ENCODE results near the gene C1QTNF6.

Gene C1QTNF6

GRCh38 chr22:37157516-37158285, 30.3 kb downstream of the C1QTNF6 start:
- DNase-seq, result no peak

- no peak for DNase-seq
These were observed 31.2 kb downstream of the C1QTNF6 start for GRCh38 chr22:37156686-37157435.

GRCh38 chr22:37155971-37156370, 32.1 kb downstream of the C1QTNF6 start:
- no peak for DNase-seq

GRCh38 chr22:37154925-37155712, 32.9 kb downstream of the C1QTNF6 start:
- no peak for DNase-seq

GRCh38 chr22:37153901-37154300, 34.1 kb downstream of the C1QTNF6 start:
- DNase-seq, result no peak

- no peak for DNase-seq
These were observed 36.6 kb downstream of the C1QTNF6 start for GRCh38 chr22:37151401-37151800.

DNA sequence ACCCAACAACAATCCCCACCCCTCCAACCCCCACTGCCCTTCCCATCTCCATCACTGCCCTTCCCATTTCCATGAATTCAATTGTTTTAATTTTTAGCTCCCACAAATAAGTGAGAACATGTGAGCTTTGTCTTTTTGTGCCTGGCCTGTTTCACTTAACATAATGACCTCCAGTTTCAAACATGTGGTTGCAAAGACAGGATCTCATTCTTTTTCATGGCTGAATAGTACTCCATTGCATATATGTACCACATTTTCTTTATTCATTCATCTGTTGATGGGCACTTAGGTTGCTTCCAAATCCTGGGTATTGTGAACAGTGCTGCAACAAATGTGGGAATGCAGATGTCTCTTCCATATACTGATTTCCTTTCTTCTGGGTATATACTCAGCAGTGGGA, 37.3 kb downstream of the C1QTNF6 start:
- no peak for DNase-seq

GRCh38 chr22:37148742-37149665, 39.0 kb downstream of the C1QTNF6 start:
- DNase-seq, result no peak

DNA sequence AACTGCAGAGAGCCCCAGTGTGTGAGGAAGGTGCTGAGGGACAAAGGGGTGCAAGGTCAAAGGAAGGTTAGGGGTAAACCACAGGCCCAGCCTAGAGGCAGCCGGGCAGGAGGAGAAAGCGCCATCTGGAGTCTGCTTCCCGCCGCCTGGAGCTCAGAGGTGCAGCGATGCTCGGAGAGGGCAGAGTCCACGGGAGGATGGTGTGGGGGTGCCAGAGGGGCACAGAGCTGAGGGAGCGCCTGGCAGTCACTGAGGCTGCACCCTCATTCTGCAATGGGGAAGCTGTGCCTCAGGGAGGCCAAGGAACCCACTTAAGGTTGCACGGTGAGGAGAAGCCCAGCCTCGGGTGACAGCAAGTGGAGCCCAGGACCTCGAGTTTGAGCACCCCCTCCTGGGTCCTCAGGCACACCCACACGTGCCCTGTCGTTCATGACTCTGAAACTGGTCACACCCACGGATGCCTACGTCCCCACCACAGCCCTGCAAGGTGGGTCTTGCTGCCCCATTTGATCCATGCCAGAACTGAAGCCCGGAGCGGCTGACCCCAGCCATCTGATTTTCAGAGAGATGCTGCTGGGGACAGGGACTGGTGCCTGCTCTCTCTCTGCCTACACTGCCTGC, 39.9 kb downstream of the C1QTNF6 start:
- DNase-seq, result no peak

GRCh38 chr22:37147186-37147990, 40.7 kb downstream of the C1QTNF6 start:
- DNase-seq, result no peak

DNA sequence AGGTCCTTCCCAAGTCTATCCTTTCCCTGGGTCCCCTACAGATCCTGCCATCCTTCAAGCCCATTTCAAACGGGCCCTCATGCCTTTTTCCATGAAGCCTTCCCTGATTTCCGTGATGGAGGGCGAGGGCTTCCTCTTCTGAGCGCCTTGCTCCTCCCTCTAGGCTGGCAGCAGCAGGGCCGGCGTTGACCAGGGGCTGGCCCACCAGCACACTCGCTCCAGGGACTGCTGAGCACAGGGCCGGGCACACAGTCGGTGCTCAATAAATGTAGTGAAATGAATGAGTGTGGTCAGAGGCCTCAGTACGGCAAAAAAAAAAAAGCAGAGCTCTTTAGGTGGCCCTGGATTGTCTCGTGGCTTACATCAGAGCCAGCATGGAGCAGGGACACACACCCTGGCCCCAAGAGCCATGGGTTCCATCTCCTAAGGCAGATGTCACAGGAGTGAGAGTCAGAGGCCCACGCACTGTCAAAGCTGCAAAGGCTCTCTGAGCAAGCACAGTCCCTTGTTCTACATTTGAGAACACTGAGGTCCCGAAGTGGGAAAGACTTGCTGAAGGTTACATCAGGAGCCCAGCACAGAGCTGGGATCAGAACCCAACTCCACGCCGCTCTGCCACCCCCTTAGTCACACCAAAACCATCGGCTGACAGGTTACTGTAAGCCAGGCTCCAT, 41.4 kb downstream of the C1QTNF6 start:
- DNase-seq, result no peak

DNA sequence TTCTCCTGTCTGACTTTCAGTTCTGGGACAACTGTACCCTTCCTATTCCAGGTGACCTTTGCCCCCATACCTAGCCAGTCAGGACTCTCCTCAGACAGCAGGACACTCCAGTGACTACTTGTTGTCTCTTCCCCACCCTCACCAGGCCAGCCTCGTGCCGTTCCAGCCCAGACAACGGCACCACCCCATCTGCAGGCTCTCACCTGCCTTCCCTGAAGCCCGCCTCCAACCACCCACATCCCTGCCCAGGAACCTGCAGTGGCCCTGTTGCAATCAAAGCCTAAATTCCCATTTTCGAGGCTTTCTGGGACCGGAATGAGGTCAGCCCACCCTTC, 42.0 kb downstream of the C1QTNF6 start:
- no peak for DNase-seq

DNA sequence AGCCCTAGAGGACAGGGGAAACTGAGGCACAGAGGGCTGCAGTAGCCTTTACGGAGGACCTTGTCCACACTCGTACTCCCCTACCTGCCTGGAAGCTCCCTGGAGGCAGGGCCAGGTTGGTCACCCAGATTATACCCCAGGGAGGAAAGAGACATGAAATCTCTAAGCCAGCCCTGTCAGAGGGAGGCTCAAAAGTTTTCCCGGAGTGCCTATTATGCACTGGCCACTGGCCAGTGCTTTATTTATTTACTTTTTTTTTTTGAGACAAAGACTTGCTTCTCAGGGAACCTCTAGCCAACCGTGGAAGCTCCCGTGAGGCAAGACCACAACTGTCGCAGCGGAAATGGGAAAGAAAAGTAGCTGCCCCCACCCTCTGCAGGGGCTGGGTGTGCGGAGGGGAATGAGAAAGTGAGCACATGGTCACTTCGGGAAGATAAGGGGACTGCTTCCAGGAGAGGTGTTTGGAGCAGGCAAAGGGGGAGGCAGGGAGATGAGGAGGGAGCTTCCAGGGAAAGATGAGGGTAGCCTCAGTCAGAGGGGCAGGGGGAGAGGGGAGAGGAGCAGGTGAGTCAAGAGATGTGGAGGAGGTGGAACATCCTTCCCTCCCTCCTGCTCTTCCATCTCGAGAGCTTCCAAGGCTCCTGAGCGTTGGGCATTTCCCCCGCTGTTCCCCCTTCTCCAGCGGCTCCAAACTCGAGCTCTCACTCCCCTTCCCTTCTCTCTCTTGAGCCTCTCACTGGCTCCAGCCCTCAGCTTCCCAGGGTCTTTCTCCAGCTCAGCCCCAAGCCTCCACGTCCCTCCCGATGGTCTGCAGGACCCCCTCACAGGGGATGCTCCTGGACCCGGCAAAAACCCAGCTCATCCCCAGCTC, 42.6 kb downstream of the C1QTNF6 start:
- no peak for DNase-seq

GRCh38 chr22:37144180-37144554, 43.9 kb downstream of the C1QTNF6 start:
- no peak for DNase-seq

- DNase-seq, result no peak
These were observed 46.1 kb downstream of the C1QTNF6 start for GRCh38 chr22:37141971-37142370.

GRCh38 chr22:37141476-37141875, 46.6 kb downstream of the C1QTNF6 start:
- no peak for DNase-seq

DNA sequence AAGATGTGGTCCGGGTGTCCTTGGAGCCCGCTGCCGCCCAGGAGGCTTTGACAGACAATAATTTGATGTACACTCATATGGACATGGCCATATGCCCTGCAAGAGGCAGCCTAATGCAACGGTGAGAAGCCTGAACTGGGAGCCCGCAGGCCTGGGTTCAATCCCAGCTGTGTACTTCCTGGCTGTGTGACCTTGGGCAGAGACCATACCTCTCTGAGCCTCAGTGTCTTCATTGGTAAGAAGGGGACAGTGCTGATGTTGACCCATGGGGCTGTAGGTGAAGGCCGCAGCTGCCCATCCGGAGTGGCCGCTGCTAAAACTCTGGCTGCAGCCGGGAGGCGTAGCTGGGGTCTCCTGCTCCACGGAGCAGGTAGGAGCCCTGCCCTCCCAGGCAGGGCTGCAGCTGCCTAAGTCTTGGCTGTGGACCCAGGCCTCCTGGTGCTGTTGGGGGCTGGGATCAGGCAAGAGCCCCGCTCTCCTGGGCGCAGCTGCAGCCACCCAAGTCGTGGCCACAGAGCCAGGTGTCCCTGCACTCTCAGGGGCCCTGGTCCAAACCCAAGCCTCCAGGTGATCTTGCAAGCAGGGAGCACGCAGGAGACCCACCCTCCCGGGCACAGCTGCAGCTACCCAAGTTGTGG, 47.2 kb downstream of the C1QTNF6 start:
- DNase-seq, result no peak

GRCh38 chr22:37139762-37140161, 48.3 kb downstream of the C1QTNF6 start:
- no peak for DNase-seq

Measured in GF-D8 (cell line).